Common myeloid progenitor, CD34-positive (primary cell): ENCODE results near the gene DYNLL2.

Experiments
- CTCF ChIA-PET: fragments of 350-600 bp; sonication (Branson Sonifier 250); formaldehyde crosslinking; loops from one replicate; lab custom pipeline; 2021; ENCODE audit warnings: antibody characterized with exemption; lab: Charles Lee
- POLR2A ChIA-PET: fragments of 350-600 bp; sonication (Branson Sonifier 250); formaldehyde crosslinking; loops from one replicate; lab custom pipeline; 2021; ENCODE audit warnings: antibody characterized with exemption; lab: Charles Lee
- DNase-seq, 3 donors: peaks; one replicate each; pipeline versions ENCODE4 v3.0.0 to v3.0.0-alpha.2; 2013
- H3K27ac ChIP-seq, 2 experiments: 1 replicate in 1 of 2; 2 replicates in 1 of 2; pipeline ENCODE4 v1.7.0; 2013; ENCODE audit warnings: inconsistent platforms in 2 of 2, low read length in 2 of 2, mild to moderate bottlenecking in 2 of 2, low read depth in 1 of 2, moderate library complexity in 1 of 2; ENCODE audit not compliant: severe bottlenecking in 2 of 2, insufficient read depth in 1 of 2, poor library complexity in 1 of 2
- H3K27me3 ChIP-seq, 5 experiments: replicated peaks in 2 of 5; 1 replicate in 3 of 5; 2 replicates in 2 of 5; pipeline versions ENCODE4 v1.6.1 to v1.7.0; 2013; ENCODE audit warnings: low read length in 4 of 5, mild to moderate bottlenecking in 2 of 5, moderate library complexity in 2 of 5, inconsistent platforms in 1 of 5; ENCODE audit not compliant: insufficient read depth in 5 of 5, control insufficient read depth in 4 of 5
- H3K36me3 ChIP-seq, 4 experiments: 1 replicate in 2 of 4; 2 replicates in 2 of 4; pipeline versions ENCODE4 v1.6.1 to v1.7.0; 2013; ENCODE audit warnings: low read length in 3 of 4, control low read depth in 1 of 4, mild to moderate bottlenecking in 1 of 4; ENCODE audit not compliant: control insufficient read depth in 4 of 4, insufficient read depth in 4 of 4
- H3K4me1 ChIP-seq, 4 experiments: 1 replicate in 3 of 4; 2 replicates in 1 of 4; pipeline versions ENCODE4 v1.6.1 to v1.7.1; 2013; ENCODE audit warnings: low read length in 3 of 4, mild to moderate bottlenecking in 3 of 4, control low read depth in 1 of 4, inconsistent platforms in 1 of 4, moderate library complexity in 1 of 4; ENCODE audit not compliant: control insufficient read depth in 4 of 4, insufficient read depth in 4 of 4; ENCODE audit errors: control extremely low read depth in 1 of 4
- H3K4me3 ChIP-seq, 7 experiments: 1 replicate in 4 of 7; 2 replicates in 3 of 7; pipeline versions ENCODE4 v1.5.1 to v1.7.0; 2013; ENCODE audit warnings: mild to moderate bottlenecking in 7 of 7, low read length in 6 of 7, moderate library complexity in 6 of 7, inconsistent platforms in 2 of 7, low read depth in 2 of 7, control low read depth in 1 of 7; ENCODE audit not compliant: insufficient read depth in 4 of 7, control insufficient read depth in 1 of 7; ENCODE audit errors: extremely low read depth in 1 of 7
- H3K9me3 ChIP-seq, 5 experiments: 1 replicate in 4 of 5; 2 replicates in 1 of 5; pipeline versions ENCODE4 v1.6.1 to v1.7.1; 2013; ENCODE audit warnings: low read length in 4 of 5, mild to moderate bottlenecking in 2 of 5, inconsistent platforms in 1 of 5, low read depth in 1 of 5, moderate library complexity in 1 of 5; ENCODE audit not compliant: control insufficient read depth in 4 of 5, insufficient read depth in 2 of 5; ENCODE audit errors: control extremely low read depth in 1 of 5
- WGBS: methylation state at CpG from one replicate; pipeline ENCODE4 v1.1.5; 2013; ENCODE audit not compliant: insufficient coverage; 5-methylcytosine and 5-hydroxymethylcytosine counted together

DYNLL2 gene

DNA sequence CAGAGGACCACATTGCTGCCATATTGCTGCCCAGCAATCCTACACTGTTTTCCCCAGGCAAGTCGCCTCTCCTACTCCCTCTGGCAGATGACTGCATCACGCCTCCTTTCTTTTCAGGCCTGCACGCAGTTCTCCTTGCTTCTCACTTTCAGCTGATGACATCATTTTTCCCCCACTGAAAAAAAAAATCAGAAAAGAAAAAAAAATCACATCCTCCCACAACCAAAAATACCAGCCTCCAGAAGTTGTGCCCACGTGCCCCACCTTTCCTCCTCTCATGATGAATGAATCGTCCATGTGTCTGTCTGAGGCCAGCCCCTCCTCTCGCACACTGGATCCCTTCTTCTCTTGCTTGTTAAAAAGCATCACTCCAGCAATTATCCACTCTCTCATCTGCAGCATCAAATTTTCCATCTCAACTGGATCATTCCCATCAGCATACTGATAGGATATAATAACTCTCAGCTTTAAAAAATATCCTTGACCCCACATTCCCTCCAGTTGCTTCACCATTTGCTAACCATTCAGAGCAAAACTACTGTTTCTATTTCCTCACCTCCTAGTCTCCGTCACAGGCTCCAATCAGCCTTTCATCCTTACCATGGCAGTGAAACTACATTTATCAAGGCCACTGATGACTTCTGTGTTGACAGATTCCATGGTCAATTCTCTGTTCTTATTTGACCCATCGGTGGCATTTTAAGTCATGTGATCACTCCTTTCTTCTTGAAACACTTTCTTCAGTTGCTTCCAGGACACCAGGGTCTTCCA is 30.1 kb upstream of the DYNLL2 start:
- H3K27me3 ChIP-seq, result no peaks in the 10 kb centered on the region
- no peak overlapping the region for H3K27ac ChIP-seq
- no peak for DNase-seq
- no peak overlapping the region for H3K4me3 ChIP-seq
- no peaks in the 10 kb centered on the region for H3K36me3 ChIP-seq
- H3K4me1 ChIP-seq, result no peaks in the 10 kb centered on the region
- POLR2A ChIA-PET, result no interaction called here
- 69% methylated on average over 6 of the region's 8 CpGs for WGBS
- H3K9me3 ChIP-seq, result no peaks in the 10 kb centered on the region
- CTCF ChIA-PET, result interaction anchor here (0.7 to 0.9 kb wide), 2 partner anchors 21 to 23 kb away, joined by 3 read pairs; no protein-coding TSS in a partner anchor

DNA sequence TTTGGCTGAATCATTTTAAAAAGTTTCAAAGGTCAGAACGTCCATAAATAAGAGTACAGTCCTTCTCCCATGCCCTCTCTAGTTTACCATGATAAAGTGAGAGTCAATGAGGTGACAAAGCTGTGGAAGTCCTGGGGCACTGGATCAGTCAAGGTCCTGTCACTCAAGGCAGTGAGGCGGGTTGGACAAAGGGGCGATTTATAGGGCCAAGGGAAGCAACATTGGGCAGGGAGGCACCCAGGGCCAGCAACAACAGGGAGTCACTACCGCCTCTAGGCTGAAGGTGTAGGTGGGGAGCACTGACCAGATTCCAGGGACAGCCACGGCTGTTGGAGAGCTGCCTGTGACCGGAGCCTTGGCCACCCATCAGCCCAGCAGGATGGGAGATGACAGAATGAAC is 28.6 kb upstream of the DYNLL2 start:
- no peak for DNase-seq
- CTCF ChIA-PET, result no interaction called here
- 95% methylated on average over 6 of the region's 6 CpGs for whole genome bisulfite sequencing
- H3K4me1 ChIP-seq, result no peaks in the 10 kb centered on the region
- H3K36me3 ChIP-seq, result no peaks in the 10 kb centered on the region
- POLR2A ChIA-PET, result no interaction called here
- no peaks in the 10 kb centered on the region for H3K27me3 ChIP-seq
- no peak overlapping the region for H3K4me3 ChIP-seq
- H3K27ac ChIP-seq, result no peak overlapping the region
- no peaks in the 10 kb centered on the region for H3K9me3 ChIP-seq

DNA sequence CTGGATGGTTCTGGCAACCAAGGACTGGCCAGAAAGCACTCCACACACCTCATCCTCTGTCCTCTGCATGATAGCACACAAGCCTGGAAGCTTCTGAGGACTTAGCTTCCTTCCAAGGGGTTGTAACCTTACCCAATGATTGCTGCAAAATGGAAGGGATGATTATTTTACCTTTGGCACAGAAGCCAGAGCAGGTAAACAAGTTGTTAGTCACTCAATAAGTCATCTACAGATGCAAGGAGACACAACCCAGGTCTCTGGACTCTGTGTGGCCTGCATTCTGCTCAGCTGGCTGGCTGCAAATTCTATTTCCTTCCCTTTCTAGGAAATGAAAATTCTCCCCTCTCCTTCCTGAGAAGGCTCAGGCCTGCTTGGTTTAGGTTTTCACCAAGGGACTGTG is 26.7 kb upstream of the DYNLL2 start:
- CTCF ChIA-PET, result interaction anchor here (0.6 kb wide), 1 partner anchor 202 kb away, joined by 3 read pairs; no protein-coding TSS in a partner anchor
- no peaks in the 10 kb centered on the region for H3K36me3 ChIP-seq
- no peaks in the 10 kb centered on the region for H3K9me3 ChIP-seq
- H3K4me1 ChIP-seq, result no peaks in the 10 kb centered on the region
- DNase-seq, result no peak
- H3K27ac ChIP-seq, result no peak overlapping the region
- peaks cover 0 to 3% (median 0%) of the 10 kb centered on the region in 5 experiments for H3K27me3 ChIP-seq
- POLR2A ChIA-PET, result no interaction called here
- no peak overlapping the region for H3K4me3 ChIP-seq

DNA sequence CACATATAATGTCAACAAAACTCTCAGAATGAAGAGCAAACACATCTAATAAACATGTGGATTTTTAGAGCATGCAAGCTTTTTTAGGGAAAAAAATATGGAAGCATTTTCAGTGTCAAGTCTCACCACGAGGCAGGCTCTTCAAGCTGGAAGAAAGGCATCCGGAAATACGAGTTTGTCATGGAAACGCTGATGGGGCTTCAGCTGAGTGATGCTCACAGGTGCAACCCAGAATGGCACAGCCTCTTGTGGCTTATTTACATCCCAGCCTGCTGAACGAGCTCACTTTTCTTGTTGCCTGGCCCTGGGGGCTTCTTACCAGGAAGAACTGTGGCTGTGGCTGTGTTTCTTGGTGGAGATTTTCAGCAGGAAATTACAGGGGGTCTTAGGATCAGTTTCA is 24.1 kb upstream of the DYNLL2 start:
- POLR2A ChIA-PET, result no interaction called here
- DNase-seq, result no peak
- CTCF ChIA-PET, result interaction anchor here (0.7 to 1.1 kb wide), 2 partner anchors 53 to 114 kb away, joined by 3 read pairs; no protein-coding TSS in a partner anchor

DNA sequence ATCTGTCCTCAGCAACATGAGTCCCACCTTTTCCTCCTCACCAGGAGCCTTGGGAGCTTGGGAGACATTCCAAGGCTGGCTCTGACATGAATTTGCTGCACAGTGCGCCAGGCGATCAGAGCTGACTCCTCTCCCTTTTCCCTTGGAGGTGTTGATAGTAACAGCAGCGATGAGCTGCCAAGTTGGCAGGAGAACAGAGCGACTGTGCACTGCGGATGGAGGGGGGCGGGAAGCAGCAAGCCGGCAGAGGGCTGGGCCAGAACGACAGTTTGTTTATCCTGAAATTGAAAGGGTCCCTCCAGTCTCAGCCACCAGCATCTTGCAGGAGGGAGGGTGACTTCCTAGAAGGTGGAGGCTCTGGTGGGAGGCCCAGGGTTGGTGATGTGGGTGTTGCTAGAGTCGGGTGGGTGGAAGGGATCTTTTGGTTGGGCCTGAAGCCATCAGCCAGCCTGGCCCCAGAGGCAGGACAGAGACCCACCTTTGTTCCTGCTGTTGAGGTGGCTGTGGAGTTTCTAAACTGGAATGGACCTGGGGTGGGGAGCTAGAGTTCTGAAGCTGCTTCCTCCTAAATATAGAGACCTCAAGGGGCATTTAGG is 22.5 kb upstream of the DYNLL2 start:
- no peak for DNase-seq
- CTCF ChIA-PET, result interaction anchor here (0.7 to 1.6 kb wide), 4 partner anchors 9 to 61 kb away, joined by 3 to 6 read pairs (median 3); no protein-coding TSS in a partner anchor
- H3K36me3 ChIP-seq, result no peaks in the 10 kb centered on the region
- WGBS, result 79% methylated on average over 8 of the region's 9 CpGs
- no peak overlapping the region for H3K27ac ChIP-seq
- no peaks in the 10 kb centered on the region for H3K4me1 ChIP-seq
- H3K4me3 ChIP-seq, result no peak overlapping the region
- H3K27me3 ChIP-seq, result peaks cover 0 to 3% (median 0%) of the 10 kb centered on the region in 5 experiments
- POLR2A ChIA-PET, result no interaction called here
- H3K9me3 ChIP-seq, result no peaks in the 10 kb centered on the region

More for the DNA sequence above, 24.1 kb upstream of the DYNLL2 start:
- Histone ChIP-seq H3K27me3 (peaks cover 0 to 3% (median 0%) of the 10 kb centered on the region in 5 experiments), H3K9me3 (no peaks in the 10 kb centered on the region), H3K4me1 (no peaks in the 10 kb centered on the region), H3K27ac (no peak overlapping the region), H3K4me3 (no peak overlapping the region), H3K36me3 (no peaks in the 10 kb centered on the region)
- 98% methylated on average over 5 of the region's 5 CpGs for WGBS

DNA sequence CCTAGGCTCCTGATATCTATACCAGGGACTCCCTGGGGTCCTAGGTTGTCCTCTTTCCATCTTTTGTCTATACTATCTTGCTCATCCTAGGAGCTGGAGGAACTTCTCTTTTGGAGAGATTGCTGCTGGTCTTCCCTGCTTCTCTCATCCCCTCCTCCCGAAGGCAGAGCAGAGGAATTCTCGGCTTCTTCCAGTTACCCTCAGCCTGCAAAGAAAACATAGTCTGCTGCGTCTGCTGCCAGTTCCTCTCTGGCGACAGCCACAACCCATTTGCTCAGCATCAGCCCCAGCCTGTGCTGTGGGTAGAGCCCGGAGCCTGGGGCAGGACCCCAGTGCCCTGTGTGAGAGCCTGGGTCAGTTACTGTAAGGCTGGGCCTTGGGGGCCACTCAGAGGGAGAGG is 21.5 kb upstream of the DYNLL2 start:
- no peaks in the 10 kb centered on the region for H3K36me3 ChIP-seq
- peaks cover 0 to 3% (median 0%) of the 10 kb centered on the region in 5 experiments for H3K27me3 ChIP-seq
- H3K27ac ChIP-seq, result no peak overlapping the region
- DNase-seq, result no peak
- ChIA-PET CTCF (interaction anchor here (1.0 to 1.4 kb wide), 2 partner anchors 10 to 61 kb away, joined by 3 read pairs; no protein-coding TSS in a partner anchor), POLR2A (no interaction called here)
- H3K4me3 ChIP-seq, result no peak overlapping the region
- no peaks in the 10 kb centered on the region for H3K4me1 ChIP-seq
- H3K9me3 ChIP-seq, result no peaks in the 10 kb centered on the region
- 94% methylated on average over 5 of the region's 5 CpGs for WGBS

DNA sequence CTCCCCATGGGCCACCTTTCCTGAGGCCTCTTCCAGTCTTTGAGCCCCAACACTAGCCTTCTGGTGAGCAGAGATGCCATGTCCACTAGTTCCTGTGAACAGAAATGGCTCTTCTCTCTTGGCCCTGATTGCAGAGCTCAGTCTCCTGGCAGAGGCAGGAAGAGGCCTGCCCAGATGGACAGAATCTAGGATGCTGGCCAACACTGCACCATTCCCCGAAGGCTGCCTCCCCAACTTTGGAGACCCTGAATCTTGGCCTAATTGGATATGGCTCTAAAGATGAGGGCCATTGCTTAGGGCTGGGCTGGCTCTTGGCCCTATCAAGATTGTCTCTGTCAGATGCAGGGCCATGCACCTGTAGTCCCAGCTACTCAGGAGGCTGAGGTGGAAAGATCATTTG is 18.0 kb upstream of the DYNLL2 start:
- H3K27me3 ChIP-seq, result peaks cover 0 to 13% (median 2%) of the 10 kb centered on the region in 5 experiments
- H3K36me3 ChIP-seq, result no peaks in the 10 kb centered on the region
- no peak overlapping the region for H3K4me3 ChIP-seq
- POLR2A ChIA-PET, result no interaction called here
- 100% methylated on average over 1 of the region's 1 CpG for WGBS
- no peaks in the 10 kb centered on the region for H3K4me1 ChIP-seq
- CTCF ChIA-PET, result no interaction called here
- no peaks in the 10 kb centered on the region for H3K9me3 ChIP-seq
- H3K27ac ChIP-seq, result no peak overlapping the region
- DNase-seq, result no peak
